Stimulated activated CD4-positive, alpha-beta T cell treated with anti-CD3 and anti-CD28 coated beads, Interleukin-1b, Interleukin-23, amount 100 ng/mL, for 1 hour (primary cell): ENCODE data around the gene COL2A1.

ENCODE experiments used
- DNase-seq, 2 donors: peaks; one replicate each; pipeline ENCODE4 v3.0.0-alpha.2; 2020; ENCODE audit warnings: low read depth in 2 of 2

The COL2A1 gene

DNA sequence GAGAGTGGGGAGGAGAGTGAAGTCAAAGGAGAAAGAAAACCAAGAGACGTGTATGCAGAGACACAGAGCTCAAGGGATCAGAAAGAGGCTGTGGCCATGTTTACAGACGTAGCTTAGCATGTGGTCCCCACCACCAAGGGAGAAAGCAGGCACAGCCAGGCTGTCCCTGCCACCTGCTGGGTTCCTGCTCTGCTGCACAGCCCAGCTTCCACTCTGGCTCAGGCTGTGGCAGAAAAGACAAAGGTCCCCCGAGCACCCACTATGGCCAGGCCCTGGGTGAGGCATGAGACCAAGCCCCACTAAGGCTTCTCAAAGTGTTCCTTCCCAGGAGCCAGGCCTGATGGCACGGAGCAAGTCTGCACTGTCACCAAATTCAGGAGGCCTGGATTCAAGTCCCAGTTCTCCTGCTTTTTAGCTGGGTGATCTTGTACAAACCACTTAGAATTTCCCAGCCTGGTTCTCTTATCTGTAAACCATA is 25.9 kb upstream of the COL2A1 start:
- DNase-seq = no peak

DNA sequence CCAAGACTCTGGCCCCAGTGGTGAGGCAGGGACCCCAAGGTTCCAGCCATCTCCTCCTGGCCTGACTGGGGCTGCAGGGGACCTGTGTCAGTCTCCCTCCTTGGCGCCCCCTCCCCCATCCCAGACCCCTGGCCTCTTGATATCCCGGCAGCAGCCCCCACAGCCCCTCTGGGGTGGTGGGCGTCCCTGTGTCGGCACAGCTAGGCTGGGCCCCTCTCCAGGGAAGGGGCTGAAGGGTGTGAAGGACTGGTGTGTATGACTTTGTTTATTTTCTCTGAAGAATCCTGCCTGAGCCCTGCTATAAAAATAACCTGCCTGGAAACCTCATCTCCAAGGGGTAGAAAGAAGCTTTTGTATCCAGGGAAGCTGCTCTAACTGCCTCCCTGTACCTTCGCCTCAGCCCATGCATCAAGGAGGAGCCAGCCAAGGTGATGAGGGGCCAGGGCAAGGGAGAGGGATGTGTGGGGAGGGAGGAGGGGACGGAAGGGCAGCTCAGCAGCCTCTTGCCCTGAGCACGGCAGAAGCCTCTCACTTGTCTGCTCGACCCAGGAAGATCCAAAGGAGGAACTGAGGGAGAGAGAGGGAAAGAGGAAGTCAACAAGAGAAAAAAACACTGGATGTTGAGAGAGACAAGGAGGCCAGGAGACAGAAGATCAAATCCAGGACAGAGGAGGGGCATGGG is 25.4 kb upstream of the COL2A1 start:
- no peak for DNase-seq

DNA sequence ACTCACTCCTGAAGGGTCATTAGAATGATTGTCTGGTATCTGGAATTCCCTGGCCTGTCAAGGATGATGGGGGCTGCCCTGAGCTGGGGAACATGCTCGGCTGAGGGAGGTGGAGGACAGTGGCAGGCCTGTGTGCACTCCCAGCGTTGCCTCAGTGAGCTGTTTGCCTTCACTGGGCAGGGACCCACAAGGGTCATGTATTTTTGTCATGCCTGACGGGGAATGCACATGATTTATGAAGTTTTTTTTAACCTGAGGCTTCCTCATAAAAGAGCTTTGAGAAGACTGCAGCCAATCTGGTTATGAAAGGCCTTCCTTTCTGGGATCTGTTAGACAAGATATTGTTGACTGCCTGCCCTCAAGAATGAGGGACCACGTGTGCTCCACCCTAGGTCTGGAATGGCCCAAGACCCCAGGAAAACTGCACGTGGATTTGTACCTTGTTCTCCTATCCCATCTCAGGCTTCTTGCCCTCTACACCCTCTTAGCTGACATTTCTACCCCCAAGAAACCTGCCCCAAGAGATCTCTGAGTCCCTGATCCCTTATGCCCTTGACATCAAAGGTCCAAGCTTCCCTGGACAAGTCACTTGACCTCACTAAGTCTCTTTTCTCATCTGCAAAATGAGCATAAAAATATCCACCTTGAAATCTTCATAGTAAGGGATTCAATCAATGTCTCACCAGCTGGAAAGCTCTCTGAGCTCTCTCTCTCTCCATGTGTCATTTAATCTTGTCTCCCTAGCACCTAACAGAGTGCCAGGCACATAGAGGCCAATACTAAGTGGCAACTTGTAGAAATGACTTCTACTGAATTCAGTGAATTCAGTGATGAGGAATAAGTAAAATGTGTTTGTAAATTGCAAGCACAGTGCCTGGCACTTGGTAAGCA is 24.5 kb upstream of the COL2A1 start:
- DNase-seq = no peak

DNA sequence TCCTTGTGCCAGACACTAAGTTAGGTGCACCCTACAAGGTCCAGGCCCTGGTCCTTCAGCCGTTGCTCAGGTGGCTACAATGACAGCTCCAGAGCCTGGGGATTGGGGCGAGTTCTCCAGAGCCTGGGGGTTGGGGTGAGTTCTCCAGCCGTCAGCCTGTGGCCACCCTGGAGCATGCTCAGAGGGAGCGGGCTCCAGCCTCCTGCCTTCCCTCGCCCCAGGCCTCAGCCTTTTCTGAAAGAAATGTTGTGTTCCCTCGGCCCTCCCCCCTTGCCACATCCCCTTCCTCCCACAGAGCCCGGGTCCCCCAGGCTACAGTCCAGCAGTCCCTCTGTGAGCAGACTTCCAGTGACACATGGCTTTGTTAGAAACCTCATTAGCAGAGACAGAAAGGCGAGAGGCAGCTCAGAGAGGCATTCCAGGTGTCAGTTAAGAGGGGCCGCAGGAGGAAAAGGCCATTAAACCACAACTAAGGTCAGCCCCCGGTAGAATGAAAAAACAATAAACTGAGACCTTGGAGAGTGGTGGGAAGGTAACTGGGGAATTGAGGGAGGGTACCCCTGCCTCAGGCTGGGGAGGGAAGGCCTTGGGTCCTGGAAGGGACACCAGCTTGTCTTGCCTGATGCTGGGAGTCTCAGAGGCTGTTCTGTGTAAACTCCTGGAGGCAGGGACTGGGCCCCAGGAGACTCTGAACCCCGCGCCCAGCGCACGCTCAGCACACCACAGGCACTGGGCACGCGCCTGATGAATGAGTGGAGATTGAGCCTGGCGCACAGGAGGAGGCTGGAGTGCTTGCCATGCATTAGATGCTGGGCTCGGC is 23.1 kb upstream of the COL2A1 start:
- DNase-seq = no peak

DNA sequence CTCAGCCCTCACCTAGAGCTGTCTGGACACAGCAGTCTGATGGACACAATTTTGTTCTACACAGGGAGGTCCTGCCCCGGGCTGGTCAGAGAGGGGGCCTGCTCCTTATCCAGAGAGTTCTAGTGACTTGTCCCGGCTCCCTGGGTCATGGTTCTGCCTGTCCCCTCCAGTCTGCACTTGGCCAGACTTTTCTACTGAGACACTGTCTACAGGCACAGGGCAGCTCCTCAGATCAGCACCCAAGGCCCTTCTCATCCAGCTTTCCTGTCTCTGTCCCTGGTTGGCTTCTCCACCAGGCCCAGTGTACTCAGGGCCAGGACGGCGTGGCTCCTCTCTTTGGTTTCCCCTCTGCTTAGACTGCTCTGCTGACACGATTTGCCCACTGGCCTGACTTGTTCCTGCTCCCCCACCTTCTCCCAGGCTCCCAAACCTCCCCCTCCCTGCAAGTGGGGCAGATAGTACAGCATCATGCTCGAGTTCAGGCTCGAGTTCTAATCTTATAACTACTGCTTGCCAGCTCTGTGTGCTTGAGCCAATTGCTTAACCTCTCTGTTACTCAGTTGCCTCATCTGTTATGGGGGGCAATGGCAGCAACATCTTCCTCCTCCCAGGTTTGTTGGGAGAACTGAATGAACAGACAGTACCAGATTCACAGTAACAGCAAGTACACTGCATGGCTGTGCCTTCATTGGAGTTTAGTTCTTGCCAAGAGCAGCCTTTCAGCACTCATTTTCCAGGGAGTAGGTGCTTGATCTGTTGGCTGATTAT is 22.0 kb upstream of the COL2A1 start:
- DNase-seq = no peak

DNA sequence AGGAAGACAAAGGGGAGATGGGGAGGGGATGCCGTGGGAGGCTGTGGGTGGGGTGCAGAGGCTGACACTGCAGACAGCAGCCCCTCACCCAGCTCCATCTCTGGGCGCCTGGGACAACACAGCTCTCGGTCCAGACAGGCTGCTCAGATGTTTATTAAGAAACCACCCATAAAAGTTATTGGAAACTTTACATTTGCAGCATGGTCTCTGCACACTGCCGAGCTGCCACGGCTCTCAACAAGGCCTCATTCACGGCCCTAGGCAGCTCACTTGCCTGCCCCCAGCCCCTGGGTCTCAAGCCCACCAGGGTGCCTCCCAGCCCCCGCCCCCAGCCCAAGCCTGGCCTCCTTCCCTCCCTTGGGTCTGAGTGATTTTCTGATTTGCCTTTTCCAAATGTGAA is 21.0 kb upstream of the COL2A1 start:
- no peak for DNase-seq

DNA sequence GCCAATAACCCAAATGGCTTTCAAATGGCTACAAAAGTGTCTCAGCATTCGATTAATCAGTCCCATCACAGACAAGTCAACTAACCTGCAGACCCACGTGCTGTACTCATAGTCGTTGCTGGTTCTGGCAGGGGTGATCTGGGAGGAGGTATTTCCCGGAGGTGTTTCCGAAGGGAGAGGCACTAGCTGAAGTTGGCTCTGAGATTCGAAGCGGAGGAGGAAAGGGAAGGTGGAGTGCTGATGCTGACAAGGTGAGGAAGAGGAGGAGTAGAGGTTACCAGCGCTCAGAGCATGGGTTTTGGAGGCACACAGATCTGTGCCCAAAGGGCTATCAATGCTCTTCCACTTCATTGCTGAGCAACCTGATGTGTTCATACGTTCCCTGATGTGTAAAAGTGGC is 20.5 kb upstream of the COL2A1 start:
- no peak for DNase-seq

DNA sequence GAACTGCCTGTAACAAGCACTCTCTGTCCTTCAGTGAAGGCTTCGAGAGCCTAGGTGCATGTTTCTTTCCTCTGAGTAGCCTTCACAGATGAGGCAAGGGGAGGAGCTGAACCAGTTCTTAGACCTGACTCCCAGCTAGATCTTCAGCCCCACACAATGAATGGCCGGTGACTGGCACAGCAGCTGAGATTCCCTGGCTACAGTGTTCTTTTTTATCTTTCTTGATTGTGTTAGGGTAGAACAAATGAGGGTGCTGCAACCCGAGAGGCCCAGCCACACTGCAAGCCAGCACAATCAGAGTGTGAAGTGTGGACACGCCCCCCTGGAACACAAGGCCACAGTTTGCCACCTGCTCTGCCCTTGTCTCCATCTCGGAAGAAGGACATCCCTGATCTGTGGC is 19.1 kb upstream of the COL2A1 start:
- DNase-seq = no peak

DNA sequence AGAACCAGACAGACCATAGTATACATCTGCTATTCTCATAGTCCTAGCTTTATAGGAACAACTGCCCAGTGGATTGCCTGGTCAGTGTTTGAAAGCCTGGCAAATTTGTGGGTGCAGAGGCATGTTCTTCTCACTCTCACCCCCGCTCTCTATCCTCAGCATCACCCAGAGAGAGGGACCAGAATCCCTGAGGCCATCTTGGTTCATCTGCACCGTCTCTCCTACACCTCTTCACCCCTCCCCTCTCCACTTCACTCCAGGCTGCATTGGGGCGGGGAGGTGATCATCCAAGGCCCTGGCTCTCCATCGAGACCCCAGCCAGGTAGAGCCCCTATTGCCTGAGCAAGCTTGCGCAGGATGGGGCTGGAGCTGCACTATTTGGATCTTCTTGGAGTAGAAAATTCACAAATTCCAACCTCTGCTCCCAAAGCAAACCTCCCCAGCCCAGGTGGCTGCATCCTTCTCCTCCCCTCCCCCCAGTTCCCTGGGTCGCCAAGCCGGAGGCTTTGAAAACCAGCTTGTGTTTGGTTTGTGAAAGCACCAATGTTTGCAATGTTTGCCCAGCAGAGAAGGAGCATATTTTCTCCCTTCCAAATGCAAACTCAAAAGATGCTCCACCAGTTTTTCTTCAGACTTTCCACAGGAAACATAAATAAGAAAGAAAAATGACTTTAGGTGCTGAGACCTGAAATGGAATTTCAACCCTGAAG is 18.6 kb upstream of the COL2A1 start:
- DNase-seq = no peak

DNA sequence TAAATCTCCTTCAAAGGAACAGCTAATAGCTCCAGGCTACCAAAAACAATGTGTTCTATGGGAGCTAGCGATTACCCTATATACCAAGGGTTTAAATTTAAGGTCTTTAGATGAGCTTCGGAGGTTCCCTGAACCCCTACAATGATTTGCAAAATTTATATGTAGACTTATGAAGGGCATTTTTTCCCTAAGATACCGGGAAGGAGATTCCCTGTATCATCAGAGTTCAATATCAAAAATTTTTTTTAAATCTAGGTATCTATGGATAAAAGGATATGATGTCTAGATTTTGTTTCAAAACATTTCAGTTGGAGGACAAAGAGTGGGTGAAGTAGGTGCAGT is 17.9 kb upstream of the COL2A1 start:
- DNase-seq = no peak

DNA sequence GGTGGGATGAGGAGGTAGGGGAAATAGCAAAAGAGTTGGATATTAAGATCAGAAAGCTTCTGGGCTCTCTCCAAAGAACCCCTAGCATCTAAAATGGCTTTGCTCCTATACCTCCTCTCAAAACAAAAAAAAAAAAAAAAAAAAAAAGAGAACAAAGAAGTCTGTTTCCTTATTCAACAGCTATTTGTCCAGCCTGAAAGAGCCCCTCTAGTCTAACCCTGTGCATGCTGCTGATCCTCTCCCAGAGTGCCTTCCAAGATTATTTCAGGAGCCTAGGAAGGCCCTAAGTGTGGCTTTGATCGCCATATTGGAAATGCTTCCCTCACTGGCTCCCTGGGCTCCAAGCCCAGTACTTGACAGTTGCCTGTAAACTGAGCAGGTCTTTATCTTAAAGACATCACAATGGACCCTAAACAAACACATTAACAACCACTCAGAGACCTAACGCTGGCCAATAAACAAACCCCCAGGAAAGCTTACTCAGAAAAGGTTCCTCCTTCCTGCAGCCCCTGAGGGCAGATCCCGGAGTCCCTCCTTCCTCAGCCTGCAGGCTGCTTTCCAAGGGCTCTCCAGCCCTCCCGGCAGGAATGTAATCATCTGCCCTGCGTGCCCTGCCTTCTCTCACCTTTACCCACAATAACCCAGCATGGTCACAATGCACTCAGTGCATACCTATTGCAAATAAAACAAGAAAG is 17.4 kb upstream of the COL2A1 start:
- DNase-seq = no peak

DNA sequence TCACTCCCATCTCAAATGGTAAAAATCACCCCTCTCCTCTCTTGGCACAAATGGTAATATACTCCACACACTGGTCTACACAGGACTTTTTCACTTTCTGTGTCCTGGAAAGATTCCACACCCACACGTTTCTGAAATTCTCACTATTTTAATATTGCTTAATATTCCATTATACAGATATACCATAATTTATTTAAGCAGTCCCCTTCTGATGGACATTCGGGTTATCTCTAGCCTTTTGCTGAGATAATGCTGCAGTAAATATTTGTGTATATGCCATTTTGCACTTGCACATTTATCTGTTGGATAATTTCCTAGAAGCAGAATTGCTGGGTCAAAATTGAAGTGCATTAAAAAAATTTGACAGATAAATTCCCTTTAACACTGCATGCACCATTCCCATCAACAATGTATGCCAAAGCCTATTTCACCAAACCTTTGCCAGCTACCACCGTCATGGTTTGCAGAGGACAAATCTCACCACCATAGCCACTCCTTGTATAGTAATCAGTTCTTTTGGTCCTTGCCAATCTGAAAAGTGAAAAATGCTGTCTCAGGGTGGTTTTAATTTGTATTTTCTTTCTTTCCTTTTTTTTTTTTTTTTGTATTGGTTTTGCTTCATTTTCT is 15.5 kb upstream of the COL2A1 start:
- no peak for DNase-seq

DNA sequence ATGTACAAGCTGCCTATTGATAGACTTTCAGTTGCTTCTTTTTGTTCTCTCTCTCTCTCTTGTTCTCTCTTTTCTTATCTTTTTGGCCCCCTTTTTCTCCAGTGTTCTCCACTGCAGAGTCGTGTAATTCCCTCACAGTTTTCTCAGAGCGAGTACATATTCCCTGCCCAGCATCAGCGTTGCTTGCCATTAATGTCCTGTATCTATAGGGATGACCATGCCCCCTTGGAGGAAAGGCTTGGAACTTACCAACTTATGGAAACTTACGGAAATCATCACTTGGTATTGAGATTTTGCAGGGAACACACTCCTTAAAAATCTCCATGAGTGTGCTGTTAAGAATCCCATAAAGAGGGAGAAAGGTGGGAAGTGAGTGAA is 14.3 kb upstream of the COL2A1 start:
- DNase-seq = no peak

DNA sequence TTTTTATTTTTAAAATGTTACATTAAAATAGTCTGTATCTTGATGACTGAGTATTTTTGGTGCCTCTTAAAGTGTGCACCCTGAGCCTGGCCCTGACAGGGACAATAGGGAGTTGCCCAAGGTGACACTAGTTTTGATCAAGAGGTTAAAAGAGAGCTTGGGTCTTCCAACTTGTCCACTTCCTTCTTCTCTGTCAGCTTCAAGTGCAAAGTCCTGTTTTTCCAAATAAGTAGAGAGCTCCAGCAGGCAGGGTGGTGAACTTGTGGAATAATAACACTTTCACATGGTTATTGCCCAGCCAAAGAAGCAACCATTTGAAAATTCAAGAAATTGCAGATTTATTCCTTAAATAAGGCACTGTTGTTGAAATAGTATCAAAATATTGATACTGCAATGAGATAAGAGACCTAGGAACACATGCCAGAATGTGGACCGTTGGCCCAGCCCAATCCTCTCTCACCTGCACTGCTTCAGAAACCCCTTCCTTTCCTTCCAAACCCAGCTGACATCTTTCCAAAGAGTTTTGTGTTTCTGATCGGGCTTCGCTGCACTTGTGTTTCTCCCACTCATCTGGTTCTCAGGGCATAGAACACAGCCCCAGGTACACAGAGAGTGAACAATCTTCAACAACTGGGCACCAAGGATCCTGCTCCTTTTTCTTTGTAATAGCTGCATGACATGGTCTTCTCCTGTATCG is 13.8 kb upstream of the COL2A1 start:
- DNase-seq = no peak

DNA sequence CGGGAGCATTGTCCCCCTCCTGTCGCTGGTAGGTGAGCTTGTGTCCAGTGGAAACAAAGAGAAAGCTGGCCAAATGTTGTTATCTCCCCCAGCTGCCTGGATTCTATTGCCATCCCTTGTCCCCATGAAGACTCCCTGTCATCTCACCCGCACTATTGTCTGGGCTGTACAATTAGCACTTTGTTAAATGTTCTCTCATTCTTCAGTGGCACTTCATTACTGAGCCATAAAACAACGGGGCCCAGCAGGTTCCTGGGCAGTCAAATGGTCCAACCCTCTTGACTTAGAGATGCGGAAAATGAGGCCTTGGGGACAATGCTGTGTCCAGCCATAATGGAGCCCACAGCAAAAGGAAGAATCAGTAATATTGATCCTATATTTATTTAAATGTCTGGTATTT is 13.2 kb upstream of the COL2A1 start:
- DNase-seq = no peak

DNA sequence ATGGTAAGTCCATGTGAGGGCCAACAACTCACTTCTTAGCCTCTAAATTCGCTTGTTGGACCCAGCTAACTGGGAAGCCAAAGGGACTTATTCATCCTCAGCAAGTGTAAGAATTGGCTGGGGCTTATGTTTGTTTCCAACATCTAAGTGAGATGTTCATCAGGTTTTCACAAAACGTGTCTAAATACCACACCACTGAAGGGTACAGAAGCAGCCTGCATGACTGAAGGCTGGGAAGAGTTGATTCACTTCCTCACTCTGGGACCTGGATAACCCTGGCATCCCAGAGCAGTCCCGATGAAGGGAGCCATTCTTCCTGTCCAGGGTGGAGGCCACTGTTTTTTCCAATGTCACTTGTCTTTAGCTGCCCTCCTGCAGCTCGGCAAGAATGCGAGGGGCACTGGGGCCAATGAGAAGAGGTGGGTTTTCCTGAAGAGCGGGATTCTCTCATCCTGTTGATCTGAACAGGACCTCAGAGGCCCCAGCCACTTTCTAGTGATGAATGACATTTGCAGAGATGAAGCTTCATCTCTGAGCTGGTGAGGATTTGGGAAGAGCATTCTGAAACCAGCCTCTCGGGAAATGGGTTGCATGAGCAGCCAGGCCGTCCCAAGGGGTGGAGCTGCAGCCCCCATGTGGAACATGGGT is 12.2 kb upstream of the COL2A1 start:
- no peak for DNase-seq

DNA sequence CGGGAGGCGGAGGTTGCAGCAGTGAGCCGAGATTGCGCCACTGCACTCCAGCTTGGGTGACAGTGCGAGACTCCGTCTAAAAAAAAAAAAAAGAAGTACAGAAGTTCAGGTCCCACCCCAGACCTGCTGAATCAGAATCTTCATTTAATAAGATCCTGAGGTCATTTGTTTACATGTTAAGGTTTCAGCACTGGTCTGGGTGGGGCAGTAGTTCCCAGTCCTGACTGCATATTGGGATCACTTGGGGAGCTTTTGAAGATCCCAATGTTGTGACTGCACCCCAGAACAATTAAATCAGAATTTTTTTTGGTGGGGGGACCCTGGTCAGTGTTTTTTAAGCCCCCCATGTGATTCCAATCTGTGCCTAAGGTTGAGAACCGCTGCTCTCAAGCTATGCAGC is 11.7 kb upstream of the COL2A1 start:
- DNase-seq = no peak

DNA sequence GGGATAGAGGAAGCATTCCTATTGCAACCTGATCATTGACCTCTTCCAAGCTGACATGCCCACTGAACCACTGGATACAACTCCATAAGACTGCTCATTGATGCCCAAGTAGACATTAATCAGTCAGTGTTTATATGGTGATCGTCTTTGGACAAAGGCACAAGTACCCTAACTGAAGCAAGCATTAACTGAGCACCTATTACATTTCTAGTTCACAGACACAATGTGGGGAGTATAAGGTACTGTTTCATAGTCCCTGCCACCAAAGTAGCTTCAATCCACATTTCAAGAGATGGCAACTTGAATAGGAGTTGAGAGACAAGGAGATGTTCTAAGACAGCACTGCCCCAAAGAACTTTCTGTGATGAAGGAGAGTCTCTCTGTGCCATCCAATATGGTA is 10.9 kb upstream of the COL2A1 start:
- DNase-seq = no peak

DNA sequence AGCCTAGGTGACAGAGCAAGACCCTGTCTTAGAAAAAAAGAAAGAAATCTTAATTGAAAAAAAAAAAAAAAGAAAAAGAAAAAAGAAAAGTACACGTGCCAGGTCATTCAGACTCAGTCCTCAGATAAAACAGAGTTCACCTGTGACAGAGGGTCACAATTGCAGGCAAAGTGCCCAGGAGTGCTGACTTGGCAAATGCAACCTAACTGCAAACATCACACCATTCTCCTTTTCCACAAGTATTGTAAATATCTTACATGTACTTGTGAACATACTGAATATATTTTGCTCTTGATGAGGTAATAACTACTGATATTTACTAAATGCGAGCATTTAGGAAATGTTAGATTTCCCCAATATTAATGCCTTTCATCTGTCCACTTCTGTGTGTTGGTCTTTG is 9.0 kb upstream of the COL2A1 start:
- DNase-seq = no peak
